Posterior vena cava (tissue), 2 donors: ENCODE results near the gene PSMG3. TPM values are rescaled to one million over a fixed set of nuclear protein-coding genes. Genes with fewer than 3 reads are reported as not detected.

Experiments used
- DNase-seq: peaks from one replicate; pipeline ENCODE4 v3.0.0-alpha.2; 2020; ENCODE audit warnings: low spot score
- intact Hi-C, 2 donors: fragments of 100-400 bp; cut with DNase I; formaldehyde crosslinking; loops; one replicate each; pipeline versions ENCODE4 v1.14.1 to v1.14.2; 2022 to 2023
- total RNA-seq, 2 donors: library from RNA; stranded (reverse); fragmentation: NEBNext Ultra II Directional; extraction: Animal tissue kit (Norgen Biotek cat#: 25700); gene quantifications; one replicate each; pipeline ENCODE4 v1.2.1, GENCODE V29; 2021
- donor health status: DM: yes; HTN: yes; CAD: no.
- donor health status: DM: yes; HTN: yes; CAD: no.

Gene PSMG3
- total RNA-seq, 2 donors from 2014 or later: 13.9 to 19.0 TPM

GRCh38 chr7:1598286-1598685 is 28.5 kb upstream of the PSMG3 start:
- intact Hi-C loops: no loop called here
- DNase-seq: no peak

- DNase-seq: no peak
- intact Hi-C loops: no loop called here
Measured at GRCh38 chr7:1597791-1598190, 28.0 kb upstream of the PSMG3 start.

GRCh38 chr7:1597066-1597760 is 27.4 kb upstream of the PSMG3 start:
- intact Hi-C loops: no loop called here
- no peak for DNase-seq

GRCh38 chr7:1596181-1597043 is 26.6 kb upstream of the PSMG3 start:
- no peak for DNase-seq
- intact Hi-C loops: no loop called here

- no peak for DNase-seq
Measured at GRCh38 chr7:1595636-1596035, 25.8 kb upstream of the PSMG3 start.

GRCh38 chr7:1595027-1595426 is 25.2 kb upstream of the PSMG3 start:
- intact Hi-C loops: no loop called here
- no peak for DNase-seq

More at GRCh38 chr7:1595636-1596035, 25.8 kb upstream of the PSMG3 start:
- intact Hi-C loops: no loop called here

- DNase-seq: no peak
- intact Hi-C loops: no loop called here
Measured at GRCh38 chr7:1593904-1594421, 24.1 kb upstream of the PSMG3 start.

- DNase-seq: no peak
- intact Hi-C loops: no loop called here
Measured at GRCh38 chr7:1593091-1593866, 23.4 kb upstream of the PSMG3 start.

- intact Hi-C loops: no loop called here
Measured at GRCh38 chr7:1592299-1592871, 22.6 kb upstream of the PSMG3 start.

GRCh38 chr7:1591876-1592275 is 22.0 kb upstream of the PSMG3 start:
- no peak for DNase-seq
- intact Hi-C loops: no loop called here

More at GRCh38 chr7:1592299-1592871, 22.6 kb upstream of the PSMG3 start:
- no peak for DNase-seq

GRCh38 chr7:1591396-1591795 is 21.6 kb upstream of the PSMG3 start:
- intact Hi-C loops: no loop called here
- DNase-seq: no peak

GRCh38 chr7:1590887-1591286 is 21.1 kb upstream of the PSMG3 start:
- intact Hi-C loops: no loop called here

GRCh38 chr7:1590476-1590875 is 20.6 kb upstream of the PSMG3 start:
- no peak for DNase-seq
- intact Hi-C loops: no loop called here

More at GRCh38 chr7:1590887-1591286, 21.1 kb upstream of the PSMG3 start:
- no peak for DNase-seq

GRCh38 chr7:1588978-1589377 is 19.1 kb upstream of the PSMG3 start:
- DNase-seq: no peak
- intact Hi-C loops: loop anchor here in 1 of 2 donors (10.0 kb wide), 1 partner anchor 616 kb away; no protein-coding TSS in a partner anchor

- no peak for DNase-seq
- intact Hi-C loops: loop anchor here in 1 of 2 donors (10.0 kb wide), 1 partner anchor 617 kb away; no protein-coding TSS in a partner anchor
Measured at GRCh38 chr7:1587738-1588137, 17.9 kb upstream of the PSMG3 start.

- no peak for DNase-seq
- intact Hi-C loops: loop anchor here in 1 of 2 donors (10.0 kb wide), 1 partner anchor 618 kb away; no protein-coding TSS in a partner anchor
Measured at GRCh38 chr7:1586827-1587705, 17.2 kb upstream of the PSMG3 start.

- DNase-seq: no peak
- intact Hi-C loops: loop anchor here in 1 of 2 donors (10.0 kb wide), 1 partner anchor 619 kb away; no protein-coding TSS in a partner anchor
Measured at GRCh38 chr7:1586126-1586826, 16.4 kb upstream of the PSMG3 start.
